ENCODE results near the gene HBE1. TPM values are rescaled to one million over a fixed set of nuclear protein-coding genes. Genes with fewer than 3 reads are reported as not detected.

The HBE1 gene
- total RNA-seq, 2 experiments from 2014 or later: not detected

GRCh38 chr11:5285703-5286340 is 16.1 kb upstream of the HBE1 start:
- DNase-seq (no peak), ATAC-seq (no peak)
- POLR2A ChIA-PET: no interaction called here
- TF ChIP-seq CTCF (IDR thresholded peaks at IDR 0.05): no peak
- Mint-ChIP-seq H3K4me1 (ENCODE audit: low read depth) (no peaks in the 10 kb centered on the region), H3K36me3 (ENCODE audit: low read depth) (no peaks in the 10 kb centered on the region), H3K9me3 (no peaks in the 10 kb centered on the region), H3K27me3 (peaks cover 1% of the 10 kb centered on the region), H3K27ac (no peak overlapping the region), H3K4me3 (no peak overlapping the region)
- CTCF ChIA-PET: no interaction called here
- intact Hi-C loops (cut with micrococcal nuclease): loop anchor here (10.0 kb wide), 1 partner anchor 161 kb away; no protein-coding TSS in a partner anchor

GRCh38 chr11:5284637-5285036 is 14.9 kb upstream of the HBE1 start:
- no peaks in the 10 kb centered on the region for H3K36me3 Mint-ChIP-seq (ENCODE audit: low read depth)
- H3K4me1 Mint-ChIP-seq (ENCODE audit: low read depth): no peaks in the 10 kb centered on the region
- ChIA-PET CTCF (no interaction called here), POLR2A (no interaction called here)
- intact Hi-C loops (cut with micrococcal nuclease): loop anchor here (10.0 kb wide), 1 partner anchor 160 kb away; no protein-coding TSS in a partner anchor
- DNase-seq (no peak), ATAC-seq (no peak)
- no peak overlapping the region for H3K27ac Mint-ChIP-seq
- no peaks in the 10 kb centered on the region for H3K9me3 Mint-ChIP-seq
- no peak for TF ChIP-seq CTCF (IDR thresholded peaks at IDR 0.05)
- peaks cover 4% of the 10 kb centered on the region for H3K27me3 Mint-ChIP-seq
- no peak overlapping the region for H3K4me3 Mint-ChIP-seq

GRCh38 chr11:5283882-5284281 is 14.1 kb upstream of the HBE1 start:
- no peaks in the 10 kb centered on the region for H3K4me1 Mint-ChIP-seq (ENCODE audit: low read depth)
- intact Hi-C loops (cut with micrococcal nuclease): loop anchor here (10.0 kb wide), 1 partner anchor 159 kb away; no protein-coding TSS in a partner anchor
- DNase-seq (no peak), ATAC-seq (no peak)
- ChIA-PET POLR2A (no interaction called here), CTCF (no interaction called here)
- H3K27ac Mint-ChIP-seq: no peak overlapping the region
- no peaks in the 10 kb centered on the region for H3K9me3 Mint-ChIP-seq
- H3K4me3 Mint-ChIP-seq: no peak overlapping the region
- TF ChIP-seq CTCF (IDR thresholded peaks at IDR 0.05): no peak
- H3K27me3 Mint-ChIP-seq: peaks cover 4% of the 10 kb centered on the region
- no peaks in the 10 kb centered on the region for H3K36me3 Mint-ChIP-seq (ENCODE audit: low read depth)

GRCh38 chr11:5283086-5283485 is 13.3 kb upstream of the HBE1 start:
- no peak for ATAC-seq
- H3K27me3 Mint-ChIP-seq: peaks cover 4% of the 10 kb centered on the region
- ChIA-PET CTCF (no interaction called here), POLR2A (no interaction called here)
- no peak for DNase-seq
- H3K4me3 Mint-ChIP-seq: no peak overlapping the region
- H3K9me3 Mint-ChIP-seq: no peaks in the 10 kb centered on the region
- no peaks in the 10 kb centered on the region for H3K36me3 Mint-ChIP-seq (ENCODE audit: low read depth)
- no peak for TF ChIP-seq CTCF (IDR thresholded peaks at IDR 0.05)
- no peaks in the 10 kb centered on the region for H3K4me1 Mint-ChIP-seq (ENCODE audit: low read depth)
- intact Hi-C loops (cut with micrococcal nuclease): loop anchor here (10.0 kb wide), 1 partner anchor 158 kb away; no protein-coding TSS in a partner anchor
- H3K27ac Mint-ChIP-seq: no peak overlapping the region

GRCh38 chr11:5282628-5283027 is 12.9 kb upstream of the HBE1 start:
- Mint-ChIP-seq H3K9me3 (no peaks in the 10 kb centered on the region), H3K4me1 (ENCODE audit: low read depth) (no peaks in the 10 kb centered on the region), H3K36me3 (ENCODE audit: low read depth) (no peaks in the 10 kb centered on the region), H3K27ac (no peak overlapping the region), H3K4me3 (no peak overlapping the region), H3K27me3 (peaks cover 4% of the 10 kb centered on the region)
- intact Hi-C loops (cut with micrococcal nuclease): loop anchor here (10.0 kb wide), 1 partner anchor 158 kb away; no protein-coding TSS in a partner anchor
- ChIA-PET POLR2A (no interaction called here), CTCF (no interaction called here)
- no peak for TF ChIP-seq CTCF (IDR thresholded peaks at IDR 0.05)
- no peak for ATAC-seq
- DNase-seq: no peak

All from activated CD8-positive, alpha-beta T cell treated with anti-CD3 and anti-CD28 coated beads for 36 hours (primary cell).